HG03432 (cell line): ENCODE results near the gene PLCL1.

Source experiments
- ATAC-seq: cut with Tn5 transposase; IDR thresholded peaks from one replicate; pipeline ENCODE4 v1.9.1; 2021; ENCODE audit warnings: mild to moderate bottlenecking, moderate library complexity; ENCODE audit not compliant: unreplicated experiment

Gene PLCL1

DNA sequence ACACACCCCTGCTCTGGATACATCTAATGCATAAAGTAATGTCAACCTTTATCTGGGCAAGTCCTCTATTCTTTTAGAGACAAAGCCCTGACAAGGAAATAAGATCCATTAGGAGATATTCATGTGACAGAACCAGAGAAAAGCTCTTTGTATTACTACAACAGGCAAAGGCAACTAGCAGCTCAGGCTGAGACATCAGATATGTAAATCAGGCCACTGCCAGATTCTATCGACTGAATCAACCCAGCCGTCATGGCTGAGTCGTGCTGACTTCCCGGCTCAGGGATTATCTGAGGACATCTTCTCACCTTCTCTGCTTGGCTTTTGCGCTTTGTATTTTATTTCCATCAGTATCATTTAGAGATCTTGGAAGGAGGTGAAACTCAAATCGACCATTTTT, 294.5 kb downstream of the PLCL1 start:
- ATAC-seq = no peak

DNA sequence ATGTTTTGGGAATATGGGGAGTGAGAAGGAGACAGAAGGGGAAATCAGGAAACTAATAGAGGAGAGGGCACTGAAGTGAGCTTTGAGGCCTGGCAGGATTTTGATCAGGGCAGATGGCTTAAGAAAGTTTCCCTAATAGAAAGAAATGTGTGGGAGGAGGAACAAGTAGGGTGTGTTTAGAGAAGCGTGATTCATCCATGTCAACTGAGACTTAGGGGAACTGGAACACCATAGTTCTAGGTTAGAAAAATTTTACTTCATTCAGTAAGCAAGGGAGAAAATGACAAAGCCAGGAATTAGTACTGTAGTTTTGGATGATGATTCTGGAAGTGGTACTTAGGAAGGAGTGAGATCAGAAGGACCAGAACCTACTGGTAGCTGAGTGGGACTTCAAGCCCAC, 296.0 kb downstream of the PLCL1 start:
- ATAC-seq = no peak

DNA sequence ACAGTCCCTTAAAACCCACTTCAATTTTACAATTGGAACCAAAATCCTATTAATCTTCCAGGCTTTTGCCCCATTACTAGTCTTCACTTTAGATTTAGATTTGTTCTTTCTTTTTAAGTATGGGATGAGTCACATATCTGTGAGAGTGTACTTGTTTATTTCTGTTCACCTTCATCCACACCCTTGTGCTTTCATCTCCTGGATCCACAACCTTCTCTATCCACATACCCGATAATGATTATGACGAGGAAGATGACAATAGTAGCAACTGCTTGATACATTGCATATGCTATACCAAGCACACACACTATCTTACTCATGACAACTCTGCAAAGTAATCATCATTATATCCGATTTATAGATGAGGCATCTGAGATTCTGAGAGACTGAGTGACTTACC, 297.3 kb downstream of the PLCL1 start:
- ATAC-seq = no peak

DNA sequence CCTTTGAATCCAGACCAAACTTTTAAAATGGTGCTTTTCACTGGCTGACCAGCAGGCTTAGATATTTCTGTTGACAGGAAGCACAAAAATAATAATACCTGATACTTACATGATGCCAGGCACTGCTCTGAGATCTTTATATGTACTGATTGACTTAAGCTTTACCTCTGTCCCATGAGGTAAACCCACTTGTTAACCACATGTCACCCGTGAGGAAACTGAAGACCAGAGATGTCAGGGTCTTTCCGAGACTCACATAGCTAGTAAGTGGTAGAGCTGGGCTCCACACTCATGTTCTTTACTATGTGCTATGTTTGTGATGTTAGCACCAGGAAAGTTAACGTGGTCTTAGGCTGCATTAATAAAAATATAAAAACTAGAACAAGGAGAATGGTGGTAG, 297.7 kb downstream of the PLCL1 start:
- ATAC-seq = no peak

DNA sequence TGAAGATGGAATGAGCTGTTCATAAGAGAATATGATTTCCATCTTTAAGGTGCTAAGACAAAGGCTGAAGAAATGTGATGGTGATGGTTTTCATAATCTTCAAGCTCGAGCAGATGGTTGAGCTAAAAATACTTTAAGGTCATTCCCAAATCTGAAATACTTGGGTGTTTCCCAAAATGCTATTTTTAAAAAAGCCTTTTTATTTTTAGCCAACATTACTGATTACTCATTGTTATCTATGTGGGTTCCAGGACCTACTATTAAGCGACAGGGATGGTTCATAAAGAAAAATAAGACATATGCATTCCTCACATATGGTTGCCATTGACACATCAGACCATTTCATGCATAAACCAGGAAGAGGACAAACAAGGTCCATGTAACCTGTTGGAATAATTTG, 298.5 kb downstream of the PLCL1 start:
- ATAC-seq = no peak

DNA sequence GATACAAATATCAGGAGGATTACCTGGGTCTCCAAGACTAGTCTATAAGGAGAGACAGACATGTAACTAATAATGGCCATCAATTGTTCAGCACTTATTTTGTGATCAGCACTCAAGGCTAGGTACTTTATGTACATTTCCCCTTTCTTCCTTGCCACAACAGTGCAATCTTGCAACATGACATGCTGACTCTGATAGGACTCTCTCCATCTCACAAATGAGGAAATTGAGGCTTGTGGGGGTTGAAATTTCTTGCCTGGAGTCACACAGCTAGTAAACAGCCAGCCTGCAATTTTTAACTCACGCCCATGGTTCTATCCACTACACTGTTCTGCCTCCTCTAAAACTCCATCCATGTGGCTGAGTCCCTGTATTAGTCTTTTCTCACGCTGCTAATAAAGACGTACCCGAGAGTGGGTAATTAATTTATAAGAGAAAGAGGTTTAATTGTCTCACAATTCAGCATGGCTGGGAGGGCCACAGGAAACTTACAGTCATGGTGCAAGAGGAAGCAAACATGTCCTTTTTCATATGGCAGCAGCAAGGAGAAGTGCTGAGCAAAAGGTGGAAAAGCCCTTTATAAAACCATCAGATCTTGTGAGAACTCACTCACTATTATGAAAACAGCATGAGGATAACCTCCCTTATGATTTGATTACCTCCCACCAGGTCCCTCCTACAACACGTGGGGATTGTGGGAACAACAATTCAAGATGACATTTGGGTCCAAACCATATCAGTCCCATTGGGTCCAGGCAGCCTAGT, 302.4 kb downstream of the PLCL1 start:
- no peak for ATAC-seq

DNA sequence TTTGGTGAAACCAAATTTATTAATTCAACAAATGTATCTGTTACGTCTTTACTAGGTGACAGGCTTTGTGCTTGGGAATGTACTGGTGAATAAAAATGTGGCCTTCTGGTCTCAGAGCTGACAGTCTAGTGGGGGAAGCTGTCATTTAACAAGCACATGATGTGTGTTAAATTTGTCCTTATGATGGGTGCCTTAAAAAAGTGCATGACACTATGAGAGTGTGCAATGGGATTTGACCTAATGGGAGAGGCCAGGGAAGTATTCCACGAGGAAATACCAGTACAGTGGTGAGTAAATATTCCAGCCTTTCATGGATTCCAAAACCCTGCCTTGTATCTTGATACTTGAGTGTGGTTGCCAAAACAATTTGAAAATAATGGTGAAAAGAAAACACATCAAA, 308.9 kb downstream of the PLCL1 start:
- no peak for ATAC-seq

DNA sequence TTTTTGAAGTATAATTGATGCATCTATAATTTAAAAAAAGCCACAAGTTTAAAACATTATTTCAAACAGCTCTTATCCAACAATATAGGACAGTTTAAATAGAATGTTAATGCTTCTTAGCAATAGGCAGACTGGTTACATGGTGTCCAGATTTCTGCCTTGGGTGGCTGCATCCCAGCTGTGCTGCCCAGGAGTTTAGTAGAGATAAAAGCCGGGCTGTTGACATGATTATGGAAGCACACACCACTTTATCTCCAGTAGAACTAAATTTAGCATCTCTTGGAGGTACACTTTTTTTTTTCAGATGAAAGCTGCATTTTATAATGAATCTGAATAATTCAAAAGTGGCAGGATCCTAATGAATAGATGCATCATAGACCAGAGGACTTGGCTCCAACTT, 309.7 kb downstream of the PLCL1 start:
- ATAC-seq = no peak

DNA sequence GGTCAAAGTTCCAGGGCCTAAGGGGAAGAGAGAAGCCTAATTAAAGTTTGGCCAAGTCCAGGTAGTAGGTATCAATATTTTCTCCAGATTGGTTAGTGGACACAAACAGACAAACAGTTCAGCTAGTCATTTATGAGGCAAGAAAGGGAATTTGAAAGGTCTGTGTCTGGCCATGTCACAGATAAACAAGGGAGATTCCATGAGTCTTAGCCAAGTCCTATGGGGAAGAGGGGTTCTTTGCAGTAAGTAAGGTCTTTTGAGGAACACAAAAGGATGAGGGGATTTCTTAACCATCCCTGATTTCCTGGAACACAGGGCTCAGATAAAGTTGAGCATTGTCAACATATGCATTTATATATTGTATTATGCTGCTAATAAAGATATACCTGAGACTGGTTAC, 310.8 kb downstream of the PLCL1 start:
- no peak for ATAC-seq

DNA sequence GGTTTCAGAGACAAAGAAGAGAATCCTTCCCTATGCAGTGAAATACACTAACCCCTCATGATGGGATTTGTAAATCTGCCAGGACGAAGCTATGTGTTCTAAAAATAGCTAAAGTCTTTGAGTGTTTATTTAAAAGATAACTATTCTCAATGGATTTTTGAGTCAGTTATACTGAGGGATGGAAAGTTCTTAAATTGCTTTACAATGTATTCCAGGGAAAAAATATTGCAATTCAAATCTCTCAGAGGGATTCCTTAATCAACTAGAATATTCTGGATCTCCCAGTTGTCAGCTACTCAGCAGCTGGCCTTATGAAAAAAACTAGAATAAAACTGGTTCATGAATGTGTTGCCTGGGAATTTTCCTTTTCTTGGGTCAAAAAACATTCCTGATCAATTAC, 312.4 kb downstream of the PLCL1 start:
- no peak for ATAC-seq

DNA sequence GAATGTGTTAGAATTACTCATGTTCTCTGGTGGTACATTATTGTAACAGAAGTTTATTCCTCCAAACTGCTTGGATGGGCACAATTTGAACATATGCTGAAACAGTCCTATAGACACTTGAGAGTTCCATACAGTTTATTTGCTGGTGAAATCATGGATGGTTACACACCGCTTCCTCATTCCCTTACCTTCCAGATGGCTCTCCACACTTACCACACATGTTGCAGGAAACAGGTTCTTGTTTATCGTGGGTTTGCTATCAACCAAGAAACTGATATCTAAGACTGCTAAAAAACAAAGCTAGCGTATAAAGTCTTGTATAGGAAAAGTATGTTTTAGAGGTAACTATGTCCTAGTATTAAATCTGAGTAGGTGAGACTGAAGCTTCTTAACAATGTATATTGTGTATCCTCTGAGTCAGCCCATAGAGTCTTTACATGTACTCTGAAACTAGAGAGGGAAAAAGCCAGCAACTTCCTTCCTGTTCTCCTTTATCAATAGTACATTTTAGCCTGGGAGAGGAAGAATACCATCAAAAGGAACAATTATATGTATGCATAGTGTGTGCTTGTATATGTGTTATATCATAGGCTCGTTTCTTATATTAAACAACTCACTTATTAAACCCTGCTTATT, 313.1 kb downstream of the PLCL1 start:
- ATAC-seq = no peak

DNA sequence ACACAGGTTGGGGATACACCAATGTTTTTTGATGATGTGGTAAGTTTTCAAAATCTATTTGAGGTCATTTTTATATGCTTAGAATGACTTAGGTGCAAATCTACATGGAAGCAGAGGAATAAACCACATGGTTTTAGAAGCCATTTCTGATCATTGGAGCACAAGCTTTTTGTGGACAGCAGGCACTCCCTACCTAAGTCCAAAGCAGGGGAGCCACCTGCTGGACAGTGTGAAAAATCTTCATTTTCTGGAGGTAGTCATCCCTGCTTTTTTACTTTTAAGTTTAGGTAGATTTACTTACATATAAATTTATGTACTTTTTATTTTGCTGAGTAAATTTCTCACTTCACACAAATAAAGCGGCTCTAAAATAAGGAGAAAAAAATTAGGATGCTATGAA, 323.2 kb downstream of the PLCL1 start:
- ATAC-seq = peak; percentile 78

DNA sequence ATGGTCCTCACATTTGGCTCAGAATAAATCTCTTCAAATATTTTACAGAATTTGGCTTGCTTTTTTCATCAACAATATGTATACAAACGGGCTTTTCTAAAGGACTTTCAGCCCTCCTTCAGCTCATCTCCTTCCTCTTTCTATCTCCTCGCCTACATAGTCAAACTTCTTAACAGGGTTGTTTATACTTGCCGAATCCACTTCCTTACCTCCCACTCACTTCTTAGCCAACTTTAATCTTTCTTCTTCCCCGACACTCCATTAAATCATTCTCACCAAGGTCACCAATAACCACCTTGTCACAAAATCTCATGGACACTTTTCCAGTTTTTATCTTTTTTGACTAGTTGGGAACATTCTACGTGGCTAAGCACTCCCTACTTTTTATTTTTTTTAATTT, 325.2 kb downstream of the PLCL1 start:
- no peak for ATAC-seq

DNA sequence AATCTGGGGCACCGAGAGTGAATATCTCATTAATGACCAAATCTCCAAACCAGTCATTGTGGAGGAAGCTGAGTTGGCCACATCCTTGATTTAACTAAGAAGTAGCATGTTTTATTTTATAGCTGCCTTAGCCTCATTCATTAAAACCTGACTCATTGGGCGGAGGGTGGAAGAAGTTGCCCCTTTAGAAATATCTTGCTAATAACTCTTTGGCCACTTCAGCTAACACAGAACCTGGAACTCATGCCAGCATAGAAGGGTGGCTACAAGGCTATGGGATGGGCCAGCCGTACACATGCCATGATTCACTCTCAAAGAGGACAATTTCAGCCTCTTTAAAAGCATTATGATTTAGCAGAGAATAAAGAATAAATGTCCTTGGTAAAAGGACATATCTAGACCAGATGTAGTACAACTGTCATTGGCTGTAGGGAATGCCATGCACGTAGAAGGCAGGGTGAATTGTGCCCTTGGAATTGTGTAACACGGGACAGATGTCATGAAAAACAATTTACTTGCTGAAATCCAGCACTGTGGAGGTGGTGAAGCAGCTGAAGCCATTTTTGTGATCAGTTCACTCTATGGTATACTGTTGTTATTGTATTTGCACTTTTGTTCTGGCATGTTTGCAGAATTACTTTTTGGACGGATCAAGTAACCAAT, 330.0 kb downstream of the PLCL1 start:
- no peak for ATAC-seq

DNA sequence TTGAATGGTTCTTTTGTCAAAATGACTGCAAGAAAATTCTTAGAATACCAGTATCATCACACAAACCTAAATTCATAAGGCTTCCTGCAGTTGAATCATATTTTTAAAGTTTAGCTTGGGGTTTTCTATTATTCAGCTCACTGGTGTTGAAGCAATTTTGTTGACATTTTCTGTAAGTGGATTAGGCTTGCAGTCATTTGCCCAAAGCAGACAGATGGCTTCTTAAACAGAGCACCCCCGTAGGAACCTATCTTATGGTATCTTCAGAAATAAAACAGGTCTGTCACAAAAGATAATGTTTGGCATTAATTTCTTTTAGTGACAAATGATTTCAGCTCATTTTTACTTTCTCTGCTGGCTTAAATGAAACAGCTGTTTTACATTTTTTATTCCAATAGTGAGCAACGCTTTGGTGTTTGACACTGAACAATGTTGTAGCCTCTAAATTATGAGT, 331.1 kb downstream of the PLCL1 start:
- ATAC-seq = no peak

DNA sequence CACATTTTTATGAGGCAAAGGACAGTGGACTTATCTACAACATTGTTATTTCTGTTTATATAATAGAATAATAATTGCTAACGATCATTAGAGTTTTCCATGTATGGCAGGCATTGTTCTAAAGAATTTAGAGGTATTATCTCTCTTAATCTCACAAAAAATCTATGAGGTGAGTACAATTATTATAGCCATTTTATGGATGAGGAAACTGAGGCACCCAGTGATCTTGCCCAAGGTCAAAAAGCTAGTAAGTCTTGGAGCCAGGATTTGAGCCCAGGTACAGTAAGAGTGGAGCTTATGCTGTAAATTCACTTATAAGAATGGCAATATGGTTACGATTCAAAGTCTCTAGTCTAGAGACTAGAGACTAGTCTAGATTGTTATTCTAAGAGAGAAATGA, 331.7 kb downstream of the PLCL1 start:
- no peak for ATAC-seq

DNA sequence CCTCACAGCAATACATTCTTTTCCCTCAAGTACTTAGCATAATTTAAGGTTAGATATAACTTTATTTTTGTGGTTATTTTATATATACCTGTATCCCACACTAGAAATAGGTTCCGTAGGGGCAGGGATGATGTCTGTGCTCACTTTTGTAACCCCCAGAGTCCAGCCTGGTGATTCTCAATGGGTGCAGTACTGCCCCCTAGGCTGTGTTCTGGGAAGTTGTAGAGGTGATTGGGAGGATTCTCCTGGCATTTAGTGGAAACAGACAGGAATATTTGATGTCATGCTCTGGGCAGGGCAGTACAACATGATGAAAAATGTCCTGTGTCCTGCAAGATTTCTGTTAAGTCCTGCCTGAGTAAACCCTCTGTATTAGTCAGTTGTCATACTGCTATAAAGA, 333.3 kb downstream of the PLCL1 start:
- no peak for ATAC-seq

DNA sequence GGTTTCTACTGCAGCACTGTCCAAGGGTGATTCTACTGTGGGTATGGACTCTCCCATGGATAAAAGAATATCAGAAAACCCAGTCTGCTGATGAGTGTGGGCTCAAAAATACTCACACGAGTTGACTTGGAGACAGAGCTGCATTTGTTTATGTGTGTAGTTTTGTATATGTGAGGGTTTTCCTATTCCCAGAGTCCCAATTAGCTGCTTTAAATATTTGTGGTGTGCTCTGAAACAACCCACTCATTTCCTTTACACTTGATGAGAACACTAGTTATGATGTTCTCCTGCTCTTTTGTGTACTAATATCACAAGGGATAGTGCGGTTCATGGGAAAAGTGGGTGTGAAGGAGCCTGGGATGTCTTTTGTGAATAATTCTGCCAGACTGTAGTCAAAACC, 337.3 kb downstream of the PLCL1 start:
- no peak for ATAC-seq

DNA sequence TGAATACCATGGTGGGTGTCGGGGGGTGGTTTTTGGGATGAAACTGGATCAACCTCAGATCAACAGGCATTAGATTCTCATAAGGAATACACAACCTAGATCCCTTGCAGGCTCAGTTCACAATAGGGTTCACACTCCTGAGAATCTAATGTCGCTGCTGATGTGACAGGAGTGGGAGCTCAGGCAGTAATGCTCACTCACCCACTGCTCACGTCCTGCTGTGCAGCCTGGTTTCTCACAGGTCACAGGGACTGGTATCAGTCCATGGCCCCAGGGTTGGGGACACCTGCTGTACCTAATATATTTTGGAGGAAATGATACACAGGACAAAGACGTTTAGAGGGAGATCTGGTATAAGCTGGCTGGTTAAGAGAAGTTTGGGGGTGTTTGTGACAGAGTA, 338.8 kb downstream of the PLCL1 start:
- ATAC-seq = no peak

DNA sequence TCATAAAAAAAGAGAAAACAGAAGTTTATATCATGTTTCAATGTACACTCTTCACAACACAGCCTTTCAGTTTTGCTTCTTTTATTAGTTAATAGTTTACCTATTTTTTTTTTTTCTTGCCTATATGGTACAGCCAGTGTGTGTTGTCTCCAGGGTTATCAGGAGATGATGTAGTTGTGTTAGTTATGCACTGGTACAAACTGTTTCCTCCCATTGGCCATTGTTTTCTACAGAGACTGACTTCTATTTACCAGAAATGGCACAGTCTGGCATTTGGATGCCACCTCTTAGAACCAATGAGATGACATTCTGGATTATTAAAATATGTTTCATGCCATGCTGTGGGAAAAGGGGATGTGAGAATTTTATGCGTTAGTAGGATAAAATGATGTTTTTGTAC, 339.4 kb downstream of the PLCL1 start:
- no peak for ATAC-seq

DNA sequence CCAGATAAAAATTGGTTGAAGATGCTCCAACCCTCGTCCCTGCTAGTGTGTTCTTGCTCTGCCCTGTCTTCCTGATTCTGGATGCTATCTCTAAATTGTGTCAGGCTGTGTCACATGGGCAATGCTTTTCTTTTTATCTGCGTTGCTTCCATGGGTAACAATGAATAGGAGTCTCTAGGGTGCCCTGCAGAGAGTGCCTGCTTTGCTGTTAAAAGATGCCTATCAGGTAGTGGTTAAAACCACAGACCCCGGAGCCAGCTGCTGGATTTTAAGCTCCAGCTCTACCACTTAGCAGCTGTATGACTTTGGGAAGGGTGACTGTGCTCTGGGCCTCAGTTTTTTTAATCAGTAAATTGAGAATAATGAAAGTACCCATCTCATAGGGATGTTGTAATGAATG, 340.3 kb downstream of the PLCL1 start:
- ATAC-seq = no peak

DNA sequence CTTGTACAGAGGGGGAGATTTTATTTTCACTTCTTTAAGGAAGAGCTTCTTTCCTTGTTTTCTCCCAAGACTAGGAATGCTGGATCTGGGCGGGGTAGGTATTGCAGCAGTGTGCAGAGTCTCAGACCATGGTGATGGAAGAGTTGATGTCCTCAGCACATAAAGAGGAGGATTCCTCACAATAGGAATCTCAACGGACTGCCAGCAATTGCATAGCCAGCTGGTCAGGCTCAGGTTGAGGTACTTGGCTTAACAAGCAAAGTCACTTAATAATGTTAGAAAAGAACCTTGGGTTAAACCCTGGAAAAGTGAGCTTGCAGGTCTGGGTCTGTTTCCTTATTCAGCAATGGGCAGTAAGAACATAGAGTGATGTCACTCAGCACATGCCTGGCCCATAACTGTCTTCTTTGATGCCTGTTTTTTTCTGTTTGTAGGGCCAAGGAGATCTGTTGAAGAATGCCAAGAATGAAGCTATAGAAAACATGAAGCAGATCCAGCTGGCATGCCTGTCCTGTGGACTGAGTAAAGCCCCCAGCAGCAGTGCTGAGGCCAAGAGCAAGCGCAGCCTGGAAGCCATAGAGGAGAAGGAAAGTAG, 342.1 kb downstream of the PLCL1 start:
- ATAC-seq = no peak
